Brain microvascular endothelial cell (primary cell): ENCODE results near the gene PLCXD1.

Experiments used
- DNase-seq: peaks from one replicate; pipeline ENCODE4 v3.0.0-alpha.2; 2020
- H3K27ac ChIP-seq: fragments of 250-450 bp; sonication (Bioruptor Pico); 2 replicates; pipeline ENCODE4 v1.5.1; 2020; ENCODE audit warnings: mild to moderate bottlenecking, moderate library complexity
- H3K27me3 ChIP-seq: fragments of 250-450 bp; sonication (Bioruptor Pico); replicated peaks from 2 replicates; pipeline ENCODE4 v1.5.1; 2020; ENCODE audit warnings: mild to moderate bottlenecking
- H3K36me3 ChIP-seq: fragments of 250-450 bp; sonication (Bioruptor Pico); replicated peaks from 2 replicates; pipeline ENCODE4 v1.5.1; 2020; ENCODE audit warnings: mild to moderate bottlenecking
- H3K4me3 ChIP-seq: 2 replicates; pipeline ENCODE4 v1.5.1; 2011; ENCODE audit warnings: low read depth, mild to moderate bottlenecking, control low read depth, low read length, moderate library complexity
- CTCF ChIP-seq: IDR thresholded peaks from 2 replicates; pipeline ENCODE4 v1.5.1; 2011; ENCODE audit warnings: low read depth, mild to moderate bottlenecking, moderate library complexity, low read length, control low read depth, inconsistent platforms; ENCODE audit errors: missing control alignments
- in situ Hi-C: cut with HindIII; loops from 2 replicates; pipeline ENCODE4 v1.10.0; 2017; ENCODE audit warnings: low sequenced_read_pairs, low pct_ligation_motif_present

PLCXD1 gene

GRCh38 chrX:337331-337831, 56.2 kb downstream of the PLCXD1 start:
- DNase-seq = no peak
- Histone ChIP-seq H3K4me3 (no peak overlapping the region), H3K27me3 (no peaks in the 10 kb centered on the region), H3K36me3 (no peaks in the 10 kb centered on the region), H3K27ac (no peak overlapping the region)
- in situ Hi-C loops = no loop called here
- TF ChIP-seq CTCF = no peak

GRCh38 chrX:338281-338835, 57.2 kb downstream of the PLCXD1 start:
- no peaks in the 10 kb centered on the region for H3K27me3 ChIP-seq
- no peaks in the 10 kb centered on the region for H3K36me3 ChIP-seq
- H3K4me3 ChIP-seq = no peak overlapping the region
- in situ Hi-C loops = no loop called here
- TF ChIP-seq CTCF = no peak
- DNase-seq = no peak
- H3K27ac ChIP-seq = no peak overlapping the region

DNA sequence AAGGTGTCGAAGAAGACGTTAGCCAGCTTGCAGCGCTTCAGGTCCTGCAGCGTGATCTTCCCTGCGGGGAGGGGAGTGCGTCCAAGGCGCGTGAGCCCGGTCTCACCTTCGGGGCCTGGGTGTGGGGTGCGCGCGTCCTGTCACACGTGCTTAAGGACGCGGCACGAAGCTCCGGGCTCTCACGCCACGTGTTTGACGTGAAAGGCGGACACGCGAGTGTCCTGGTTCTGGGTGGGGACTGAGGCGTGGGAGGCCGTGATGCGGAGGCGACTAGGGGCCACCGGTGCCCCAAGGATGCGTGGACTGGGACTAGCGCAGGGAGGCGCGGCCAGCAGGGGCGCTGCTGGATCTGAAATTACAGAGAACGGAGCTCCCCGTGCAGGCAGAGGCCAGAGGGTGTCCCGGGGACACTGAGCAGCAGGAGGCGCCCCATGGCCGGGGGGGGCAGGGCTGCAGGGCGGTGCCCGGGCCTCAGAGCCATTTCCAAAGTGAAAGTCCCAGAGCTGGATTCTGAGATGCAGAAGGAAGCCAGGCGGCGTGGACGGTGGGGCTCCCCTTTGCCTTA, 57.7 kb downstream of the PLCXD1 start:
- no peak for TF ChIP-seq CTCF
- Histone ChIP-seq H3K4me3 (no peak overlapping the region), H3K27ac (no peak overlapping the region), H3K27me3 (no peaks in the 10 kb centered on the region), H3K36me3 (no peaks in the 10 kb centered on the region)
- DNase-seq = no peak
- in situ Hi-C loops = no loop called here

- no peaks in the 10 kb centered on the region for H3K36me3 ChIP-seq
- DNase-seq = no peak
- in situ Hi-C loops = no loop called here
- H3K4me3 ChIP-seq = no peak overlapping the region
- no peak for TF ChIP-seq CTCF
- H3K27me3 ChIP-seq = no peaks in the 10 kb centered on the region
- no peak overlapping the region for H3K27ac ChIP-seq
Measured at GRCh38 chrX:340121-340520, 58.9 kb downstream of the PLCXD1 start.

DNA sequence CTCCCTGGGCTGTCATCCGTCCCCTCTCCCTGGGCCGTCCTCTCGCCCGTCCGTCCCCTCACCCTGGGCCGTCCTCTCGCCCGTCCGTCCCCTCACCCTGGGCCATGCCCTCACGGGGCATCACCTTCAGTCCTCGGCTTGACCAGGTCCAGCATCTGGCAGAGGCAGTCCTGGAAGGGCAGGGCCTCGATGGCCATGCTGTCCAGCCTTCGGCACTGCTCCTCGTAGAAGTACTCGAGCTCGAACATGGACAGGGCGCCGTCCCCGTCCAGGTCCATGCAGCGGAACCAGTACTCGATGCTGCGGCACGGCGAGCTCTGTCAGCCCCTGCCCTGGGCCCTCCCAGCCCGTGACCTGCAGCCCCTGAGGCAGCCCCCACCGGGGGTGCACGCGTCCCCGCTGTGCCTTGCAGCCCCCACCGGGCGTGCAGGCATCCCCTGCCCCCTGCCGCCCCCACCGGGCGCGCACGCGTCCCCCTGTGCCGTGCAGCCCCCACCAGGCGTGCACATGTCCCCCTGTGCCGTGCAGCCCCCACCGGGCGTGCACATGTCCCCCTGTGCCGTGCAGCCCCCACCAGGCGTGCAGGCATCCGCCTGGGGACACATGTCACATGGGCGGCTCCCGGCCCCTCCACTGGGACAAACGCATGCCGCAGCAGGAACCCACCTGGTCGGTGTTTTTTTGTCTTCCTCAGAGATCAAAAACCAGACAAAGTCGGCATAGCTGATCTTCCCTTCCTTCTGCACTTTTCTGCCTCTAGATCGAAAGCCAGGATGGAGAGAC, 59.7 kb downstream of the PLCXD1 start:
- in situ Hi-C loops = no loop called here
- H3K27me3 ChIP-seq = no peaks in the 10 kb centered on the region
- no peaks in the 10 kb centered on the region for H3K36me3 ChIP-seq
- no peak for TF ChIP-seq CTCF
- no peak for DNase-seq
- no peak overlapping the region for H3K27ac ChIP-seq
- no peak overlapping the region for H3K4me3 ChIP-seq
